Measurements from ENCODE around the gene LRRC1. TPM values are rescaled to one million over a fixed set of nuclear protein-coding genes. Genes with fewer than 3 reads are reported as not detected.

Gene LRRC1
- total and polyA plus RNA-seq, 2 of the 13 experiments (the other 11 are each of a cell fraction or from before 2014, with no cell fraction given): 15.6 to 27.7 TPM

DNA sequence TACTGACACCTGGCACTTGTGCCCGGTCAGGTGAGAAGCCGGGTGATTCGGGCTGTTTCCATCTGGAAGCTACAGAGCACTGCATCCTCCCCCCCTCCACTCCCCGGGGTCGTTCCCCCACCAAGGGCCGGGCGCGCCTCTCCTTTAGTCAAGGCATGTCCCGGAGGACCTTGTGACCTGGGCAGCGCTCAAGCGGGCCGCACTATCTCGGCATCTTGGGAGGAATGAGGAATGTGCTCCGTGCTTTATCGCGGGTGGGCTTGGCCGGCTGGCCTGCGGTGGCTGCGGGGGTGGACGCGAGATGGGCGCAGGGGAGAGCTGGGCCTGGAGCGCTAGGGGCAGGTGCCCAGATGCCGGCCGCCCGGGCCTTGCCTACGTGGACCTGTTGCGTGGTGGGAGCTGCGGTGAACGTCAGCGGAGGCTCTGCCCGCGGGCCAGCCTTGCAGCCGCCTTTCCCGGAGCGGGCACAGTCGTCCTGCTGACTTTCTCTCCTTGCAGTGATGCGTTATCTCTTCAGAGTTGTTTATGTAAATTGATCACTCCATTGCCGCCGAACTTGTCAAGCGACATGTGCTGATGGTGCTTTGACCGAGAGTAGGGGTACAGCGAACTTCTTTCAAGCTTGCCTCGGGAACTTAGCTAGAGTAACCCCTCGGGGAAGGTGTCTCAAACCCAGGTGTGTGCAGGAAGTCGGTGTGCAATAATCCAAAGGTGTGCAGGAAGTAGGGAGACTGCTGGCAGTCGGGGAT lies 1.1 kb downstream of the LRRC1 start (continued):
- TF ChIP-seq, protein P1, sequence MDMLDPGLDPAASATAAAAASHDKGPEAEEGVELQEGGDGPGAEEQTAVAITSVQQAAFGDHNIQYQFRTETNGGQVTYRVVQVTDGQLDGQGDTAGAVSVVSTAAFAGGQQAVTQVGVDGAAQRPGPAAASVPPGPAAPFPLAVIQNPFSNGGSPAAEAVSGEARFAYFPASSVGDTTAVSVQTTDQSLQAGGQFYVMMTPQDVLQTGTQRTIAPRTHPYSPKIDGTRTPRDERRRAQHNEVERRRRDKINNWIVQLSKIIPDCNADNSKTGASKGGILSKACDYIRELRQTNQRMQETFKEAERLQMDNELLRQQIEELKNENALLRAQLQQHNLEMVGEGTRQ (IDR thresholded peaks at IDR 0.05; ENCODE audit: low read depth, low read length): no peak
- TF ChIP-seq, protein P1 (CRISPR knock-in tag; IDR thresholded peaks at IDR 0.05; ENCODE audit: borderline replicate concordance): no peak
- 0 out of 2 replicates have a peak, but pooled peaks have one; percentile 73 for TF ChIP-seq ZNF34 (CRISPR knock-in tag; IDR thresholded peaks at IDR 0.05; ENCODE audit: borderline replicate concordance)
- peak; percentile 79; the same call in 1 of the 2 replicates for TF ChIP-seq EEA1 (CRISPR knock-in tag; IDR thresholded peaks at IDR 0.05; ENCODE audit: borderline replicate concordance)
- peak; percentile 56; the same call in 1 of the 2 replicates for TF ChIP-seq GATAD1 (CRISPR knock-in tag; IDR thresholded peaks at IDR 0.05)
- TF ChIP-seq, protein P2, sequence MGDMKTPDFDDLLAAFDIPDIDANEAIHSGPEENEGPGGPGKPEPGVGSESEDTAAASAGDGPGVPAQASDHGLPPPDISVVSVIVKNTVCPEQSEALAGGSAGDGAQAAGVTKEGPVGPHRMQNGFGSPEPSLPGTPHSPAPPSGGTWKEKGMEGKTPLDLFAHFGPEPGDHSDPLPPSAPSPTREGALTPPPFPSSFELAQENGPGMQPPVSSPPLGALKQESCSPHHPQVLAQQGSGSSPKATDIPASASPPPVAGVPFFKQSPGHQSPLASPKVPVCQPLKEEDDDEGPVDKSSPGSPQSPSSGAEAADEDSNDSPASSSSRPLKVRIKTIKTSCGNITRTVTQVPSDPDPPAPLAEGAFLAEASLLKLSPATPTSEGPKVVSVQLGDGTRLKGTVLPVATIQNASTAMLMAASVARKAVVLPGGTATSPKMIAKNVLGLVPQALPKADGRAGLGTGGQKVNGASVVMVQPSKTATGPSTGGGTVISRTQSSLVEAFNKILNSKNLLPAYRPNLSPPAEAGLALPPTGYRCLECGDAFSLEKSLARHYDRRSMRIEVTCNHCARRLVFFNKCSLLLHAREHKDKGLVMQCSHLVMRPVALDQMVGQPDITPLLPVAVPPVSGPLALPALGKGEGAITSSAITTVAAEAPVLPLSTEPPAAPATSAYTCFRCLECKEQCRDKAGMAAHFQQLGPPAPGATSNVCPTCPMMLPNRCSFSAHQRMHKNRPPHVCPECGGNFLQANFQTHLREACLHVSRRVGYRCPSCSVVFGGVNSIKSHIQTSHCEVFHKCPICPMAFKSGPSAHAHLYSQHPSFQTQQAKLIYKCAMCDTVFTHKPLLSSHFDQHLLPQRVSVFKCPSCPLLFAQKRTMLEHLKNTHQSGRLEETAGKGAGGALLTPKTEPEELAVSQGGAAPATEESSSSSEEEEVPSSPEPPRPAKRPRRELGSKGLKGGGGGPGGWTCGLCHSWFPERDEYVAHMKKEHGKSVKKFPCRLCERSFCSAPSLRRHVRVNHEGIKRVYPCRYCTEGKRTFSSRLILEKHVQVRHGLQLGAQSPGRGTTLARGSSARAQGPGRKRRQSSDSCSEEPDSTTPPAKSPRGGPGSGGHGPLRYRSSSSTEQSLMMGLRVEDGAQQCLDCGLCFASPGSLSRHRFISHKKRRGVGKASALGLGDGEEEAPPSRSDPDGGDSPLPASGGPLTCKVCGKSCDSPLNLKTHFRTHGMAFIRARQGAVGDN (CRISPR knock-in tag; IDR thresholded peaks at IDR 0.05): peak; percentile 87
- 0 out of 2 replicates have a peak, but pooled peaks have one; percentile 29 for TF ChIP-seq FOXO1 (CRISPR knock-in tag; IDR thresholded peaks at IDR 0.05)
- no peak for TF ChIP-seq SRSF4 (IDR thresholded peaks at IDR 0.05; ENCODE audit: low read depth, low read length, poor library complexity, severe bottlenecking)
- no peak for TF ChIP-seq ZNF496 (CRISPR knock-in tag; IDR thresholded peaks at IDR 0.05; ENCODE audit: insufficient replicate concordance)
- TF ChIP-seq SP4 (CRISPR knock-in tag; IDR thresholded peaks at IDR 0.05): peak; percentile 54; the same call in 1 of the 2 replicates
- no peak for TF ChIP-seq KAT2B (IDR thresholded peaks at IDR 0.05; ENCODE audit: borderline replicate concordance, low read depth, low read length)
- no peak for TF ChIP-seq ZKSCAN8 (CRISPR knock-in tag; IDR thresholded peaks at IDR 0.05; ENCODE audit: borderline replicate concordance)
- TF ChIP-seq ZNF788 (CRISPR knock-in tag; IDR thresholded peaks at IDR 0.05; ENCODE audit: borderline replicate concordance): peak; percentile 29; the same call in 1 of the 2 replicates
- no peak for TF ChIP-seq IKZF4 (CRISPR knock-in tag; IDR thresholded peaks at IDR 0.05; ENCODE audit: borderline replicate concordance, low read depth, not compliant biosample characterization)
- peak; percentile 69 for TF ChIP-seq HNRNPLL (IDR thresholded peaks at IDR 0.05; ENCODE audit: low read depth, low read length, poor library complexity, severe bottlenecking)
- TF ChIP-seq POLR2AphosphoS2 (IDR thresholded peaks at IDR 0.05; ENCODE audit: low read depth, low read length): no peak
- TF ChIP-seq NR2C2 (CRISPR knock-in tag; IDR thresholded peaks at IDR 0.05; ENCODE audit: borderline replicate concordance): 0 out of 2 replicates have a peak, but pooled peaks have one; percentile 13
- no peak; the same call in 1 of the 2 replicates for TF ChIP-seq ARHGAP35 (CRISPR knock-in tag; IDR thresholded peaks at IDR 0.05; ENCODE audit: borderline replicate concordance)
- no peak for TF ChIP-seq ZNF17 (CRISPR knock-in tag; IDR thresholded peaks at IDR 0.05)
- TF ChIP-seq ZBTB38 (CRISPR knock-in tag; IDR thresholded peaks at IDR 0.05): peak; percentile 32; the same call in 1 of the 2 replicates
- TF ChIP-seq SOX5 (CRISPR knock-in tag; IDR thresholded peaks at IDR 0.05; ENCODE audit: borderline replicate concordance): 0 out of 2 replicates have a peak, but pooled peaks have one; percentile 6
- peak; percentile 55; the same call in 1 of the 2 replicates for TF ChIP-seq HNRNPL (IDR thresholded peaks at IDR 0.05; ENCODE audit: low read depth, low read length)
- TF ChIP-seq SMARCE1 (IDR thresholded peaks at IDR 0.05; ENCODE audit: borderline replicate concordance): no peak

Measured in HepG2 (cell line).